Activated CD4-positive, alpha-beta T cell treated with anti-CD3 and anti-CD28 coated beads, Interleukin-2, amount 50 U/mL, for 4 hours (primary cell): Measurements from ENCODE around the gene APMAP.
"Not testable (repeated sequence)": the region's sequence is repeated elsewhere in the genome, so short reads cannot be mapped to it uniquely, and the experiment has no call there.

Source experiments
- DNase-seq, 2 experiments: peaks; one replicate each; pipeline ENCODE4 v3.0.0-alpha.2; 2020

The APMAP gene

DNA sequence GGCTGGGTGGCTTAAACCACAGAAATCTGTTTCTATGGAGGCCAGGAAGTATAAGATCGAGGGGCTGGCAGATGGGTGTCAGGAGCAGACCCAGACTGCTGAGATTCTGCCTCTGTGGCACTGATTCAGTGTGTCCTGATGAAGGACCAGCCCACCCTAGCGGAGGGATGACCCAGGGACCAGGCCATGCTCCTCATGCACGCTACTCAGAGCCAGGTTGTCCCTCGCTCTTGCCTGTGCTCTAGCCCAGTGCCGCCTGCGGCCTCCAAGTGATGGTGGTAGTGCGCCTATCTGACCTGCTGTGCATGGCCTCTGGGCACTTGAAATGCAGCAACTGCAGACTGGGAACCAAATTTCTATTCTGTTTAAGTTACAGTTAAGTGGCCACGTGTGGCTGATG, 13.1 kb upstream of the APMAP start:
- no peak for DNase-seq

DNA sequence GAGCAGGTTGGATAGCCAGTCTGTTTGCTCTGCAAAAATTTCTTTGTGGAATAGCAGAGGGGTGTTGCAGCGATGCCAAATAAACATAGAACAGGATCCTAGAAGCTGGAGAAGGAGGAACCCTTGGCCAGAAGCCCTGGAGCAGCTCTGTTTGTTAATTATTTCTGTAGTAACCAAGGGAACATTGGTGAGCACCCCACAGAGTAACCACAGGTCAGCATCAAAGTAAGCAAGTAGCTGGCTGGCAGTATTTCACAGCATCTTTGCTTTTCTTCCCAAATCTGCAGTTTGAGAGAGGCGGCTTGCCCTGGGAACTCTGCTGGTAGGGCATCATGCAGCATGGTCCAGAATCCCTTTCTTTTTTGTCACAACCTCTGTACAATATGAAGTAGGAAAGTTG, 12.7 kb upstream of the APMAP start:
- no peak for DNase-seq

DNA sequence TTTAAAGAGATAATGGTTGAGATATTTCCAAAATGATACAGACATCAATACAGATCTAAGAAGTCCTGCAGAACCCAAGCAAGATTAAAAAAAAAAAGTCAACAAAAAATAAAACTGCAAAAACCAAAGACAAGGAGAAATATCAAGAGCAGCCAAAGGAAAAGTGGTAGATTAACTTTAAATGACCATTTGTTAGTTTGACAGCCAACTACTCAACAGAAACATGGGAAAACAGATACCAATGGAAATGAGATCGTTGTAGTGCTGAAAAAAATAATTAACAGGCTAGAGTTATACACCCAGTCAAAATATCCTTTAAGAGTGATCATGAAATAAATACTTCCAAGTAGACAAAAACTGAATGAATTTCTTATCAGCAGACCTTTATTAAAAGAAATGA, 10.5 kb upstream of the APMAP start:
- no peak for DNase-seq

DNA sequence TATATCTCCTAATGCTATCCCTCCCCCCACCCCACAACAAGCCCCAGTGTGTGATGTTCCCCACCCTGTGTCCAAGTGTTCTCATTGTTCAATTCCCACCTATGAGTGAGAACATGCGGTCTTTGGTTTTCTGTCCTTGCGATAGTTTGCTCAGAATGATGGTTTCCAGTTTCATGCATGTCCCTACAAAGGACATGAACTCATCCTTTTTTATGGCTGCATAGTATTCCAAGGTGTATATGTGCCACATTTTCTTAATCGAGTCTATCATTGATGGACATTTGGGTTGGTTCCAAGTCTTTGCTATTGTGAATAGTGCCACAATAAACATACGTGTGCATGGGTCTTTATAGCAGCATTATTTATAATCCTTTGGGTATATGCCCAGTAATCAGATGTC, 8.8 kb upstream of the APMAP start:
- DNase-seq: not testable (repeated sequence)

DNA sequence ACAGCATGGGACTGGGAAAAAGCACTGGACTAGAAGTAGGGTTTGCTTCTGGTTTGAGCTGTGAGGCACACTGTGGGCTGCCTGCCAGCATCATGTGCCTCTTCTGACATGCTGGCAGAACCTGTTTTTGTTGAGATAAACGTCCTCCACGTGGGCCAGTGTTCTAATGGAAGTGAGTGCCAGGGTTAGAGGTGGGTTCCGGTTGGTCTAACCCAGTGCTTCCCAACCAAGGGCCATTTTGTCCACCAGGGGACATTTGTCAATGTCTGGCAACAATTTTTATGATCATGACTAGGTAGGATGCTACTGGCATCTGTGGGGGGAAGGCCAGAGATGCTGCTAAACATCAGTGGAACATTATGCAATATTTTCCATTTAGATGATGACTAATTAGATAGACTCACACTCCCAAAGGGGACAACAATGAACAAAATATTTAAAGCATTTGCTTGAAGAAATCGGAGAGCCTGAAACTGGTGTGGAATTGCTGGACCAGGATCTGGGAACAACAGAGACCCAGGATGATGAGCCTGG, 7.8 kb upstream of the APMAP start:
- DNase-seq: no peak

DNA sequence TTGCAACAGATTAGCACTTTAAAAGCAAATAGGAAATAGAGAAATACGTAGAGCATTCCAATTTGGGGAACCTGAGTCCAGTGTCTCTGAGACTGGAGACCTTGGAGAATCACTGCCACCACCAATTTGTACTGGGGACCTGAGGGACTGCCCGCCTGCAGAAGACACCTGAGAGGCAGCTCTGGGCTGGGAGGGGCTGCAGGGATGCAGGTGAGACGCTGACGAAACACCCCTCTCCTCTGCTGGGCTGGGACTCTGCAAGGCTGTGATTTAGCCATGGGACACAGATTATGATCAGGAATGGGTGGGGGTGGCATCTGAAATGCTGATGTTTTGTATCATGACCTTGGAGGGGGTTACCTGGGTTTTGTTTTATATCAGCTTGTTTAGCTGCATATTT, 7.0 kb upstream of the APMAP start:
- no peak for DNase-seq

GRCh38 chr20:24998631-24999445, 6.3 kb upstream of the APMAP start:
- DNase-seq: no peak

- no peak for DNase-seq
Measured at GRCh38 chr20:24998121-24998520, 5.6 kb upstream of the APMAP start.

DNA sequence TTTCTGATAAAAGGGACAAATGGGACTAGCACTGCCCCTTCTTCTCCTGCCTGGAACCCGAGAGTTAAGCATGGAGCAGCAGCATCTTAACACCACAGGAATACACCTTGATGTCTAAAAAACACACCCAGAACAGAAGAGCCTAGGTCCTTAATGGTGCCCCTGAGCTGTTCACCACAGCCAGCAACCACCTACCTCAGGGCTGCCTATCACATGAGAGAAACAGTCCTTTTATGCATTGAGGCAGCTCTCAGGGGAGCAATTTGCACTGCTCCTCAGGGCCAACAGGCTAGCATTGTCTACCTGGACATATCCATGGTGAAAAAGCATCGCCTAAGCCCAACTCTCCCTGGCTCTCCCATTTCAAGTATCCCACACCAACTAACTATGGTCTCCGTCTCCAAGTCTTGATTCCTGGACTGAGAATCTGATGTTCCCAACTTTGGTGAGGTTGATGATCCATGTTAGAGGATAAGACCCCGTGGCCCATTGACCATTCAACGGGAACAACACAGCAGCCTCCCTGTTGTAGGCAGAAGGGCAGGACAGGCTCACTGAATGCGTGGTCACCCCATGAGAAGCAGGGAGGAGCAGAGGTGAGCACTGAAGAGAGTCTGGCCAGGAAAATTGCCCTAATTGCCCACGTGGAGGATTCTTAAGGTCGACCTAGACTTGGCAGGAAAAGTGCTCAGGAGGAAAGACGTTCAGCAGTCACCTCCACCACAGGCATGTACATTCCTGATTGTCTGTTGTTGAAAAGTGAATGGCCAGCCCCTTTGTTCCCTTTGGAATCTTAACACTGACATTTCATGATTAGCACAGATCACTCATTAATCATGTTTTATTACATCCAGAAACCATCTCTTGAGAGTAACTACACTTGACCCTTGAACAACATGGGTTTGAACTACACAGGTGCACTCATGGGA, 4.2 kb upstream of the APMAP start:
- DNase-seq: no peak

DNA sequence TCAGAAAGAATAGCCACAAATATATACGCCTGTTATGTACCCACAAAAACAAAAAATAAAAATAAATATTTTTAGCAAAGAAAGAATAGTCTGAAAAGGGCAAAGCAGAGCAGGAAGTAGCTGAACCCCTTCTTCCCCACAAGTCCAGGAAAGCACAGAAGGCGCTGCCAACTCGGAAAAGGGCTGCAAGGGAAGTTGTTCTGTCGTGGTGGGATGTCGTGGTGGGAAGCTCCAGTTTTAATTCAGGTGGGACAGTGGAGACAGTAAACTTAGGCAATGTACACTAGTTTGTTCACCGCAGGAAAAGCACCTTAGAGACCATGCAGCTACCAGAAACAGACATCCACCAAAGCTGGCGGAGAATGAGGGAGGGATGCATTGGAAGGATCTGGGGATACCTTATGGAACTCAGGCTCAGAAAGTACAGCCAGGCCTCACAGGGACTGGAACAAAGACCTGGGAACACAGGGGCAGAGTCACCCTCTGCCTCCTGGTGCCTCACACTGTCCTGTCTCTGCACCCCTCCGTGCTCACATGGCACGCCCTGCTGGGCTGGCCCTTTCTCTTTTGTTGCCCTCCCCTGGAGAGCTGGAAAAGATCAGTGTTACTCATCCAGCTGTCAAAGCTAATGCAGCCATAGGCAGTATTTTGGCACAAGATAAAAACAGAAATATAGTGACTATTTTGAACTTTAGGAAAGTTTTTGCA, 3.3 kb upstream of the APMAP start:
- no peak for DNase-seq

DNA sequence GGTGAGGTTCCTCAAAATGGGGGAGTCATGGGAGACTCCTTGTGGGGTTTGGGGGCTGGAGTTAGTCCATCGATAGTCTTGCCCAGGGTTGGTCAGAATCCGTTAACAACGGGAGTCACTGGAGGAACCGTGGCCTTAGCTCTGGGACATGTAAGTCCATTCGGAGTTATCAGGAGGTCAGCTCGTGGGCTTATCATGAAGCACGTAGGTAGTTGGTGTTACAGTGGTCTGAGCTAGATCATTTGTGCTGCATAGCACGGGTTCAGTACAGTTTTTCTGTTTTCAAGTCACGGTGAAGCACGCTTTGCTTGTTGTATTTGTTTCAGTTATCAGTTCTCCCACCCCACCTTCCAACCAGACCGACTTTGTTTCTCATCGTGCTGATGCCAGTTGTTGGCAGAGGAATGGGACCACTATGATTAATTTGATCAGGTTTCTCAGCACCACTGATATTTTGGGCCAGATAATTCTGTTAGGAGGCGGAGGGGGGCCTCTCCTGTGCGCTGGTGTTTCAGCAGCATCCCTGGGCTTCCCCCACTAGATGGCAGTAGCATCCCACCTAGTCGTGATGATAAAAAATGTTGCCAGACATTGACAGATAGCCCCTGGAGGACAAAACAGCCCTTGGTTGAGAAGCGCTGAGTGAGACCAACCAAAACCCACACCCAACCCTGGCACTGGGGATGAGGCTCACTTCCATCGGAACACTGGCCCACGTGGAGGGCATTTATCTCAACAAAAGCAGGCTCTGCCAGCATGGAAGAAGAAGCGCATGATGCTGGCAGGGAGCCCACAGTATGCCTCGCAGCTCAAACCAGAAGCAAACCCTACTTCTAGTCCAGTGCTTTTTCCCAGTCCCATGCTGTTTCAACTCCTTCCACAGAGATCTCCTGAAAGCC, 2.2 kb upstream of the APMAP start:
- peak; percentile 80 to 83 for DNase-seq

DNA sequence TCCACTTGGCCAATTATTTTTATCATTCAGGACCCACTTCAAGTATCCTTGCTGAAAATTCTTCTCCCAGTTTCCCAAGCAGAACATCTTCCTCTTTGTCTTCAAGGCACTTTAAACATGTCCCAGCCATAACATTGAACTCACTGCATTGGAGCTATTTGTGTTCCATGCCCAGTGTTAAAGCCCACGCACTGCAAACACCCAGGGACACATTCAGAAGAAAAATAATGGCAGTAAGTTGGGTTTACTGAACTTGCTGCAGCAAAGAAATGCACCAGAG, 1.6 kb upstream of the APMAP start:
- no peak for DNase-seq

- no peak for DNase-seq
Measured at GRCh38 chr20:24993337-24994185, 1.0 kb upstream of the APMAP start.

DNA sequence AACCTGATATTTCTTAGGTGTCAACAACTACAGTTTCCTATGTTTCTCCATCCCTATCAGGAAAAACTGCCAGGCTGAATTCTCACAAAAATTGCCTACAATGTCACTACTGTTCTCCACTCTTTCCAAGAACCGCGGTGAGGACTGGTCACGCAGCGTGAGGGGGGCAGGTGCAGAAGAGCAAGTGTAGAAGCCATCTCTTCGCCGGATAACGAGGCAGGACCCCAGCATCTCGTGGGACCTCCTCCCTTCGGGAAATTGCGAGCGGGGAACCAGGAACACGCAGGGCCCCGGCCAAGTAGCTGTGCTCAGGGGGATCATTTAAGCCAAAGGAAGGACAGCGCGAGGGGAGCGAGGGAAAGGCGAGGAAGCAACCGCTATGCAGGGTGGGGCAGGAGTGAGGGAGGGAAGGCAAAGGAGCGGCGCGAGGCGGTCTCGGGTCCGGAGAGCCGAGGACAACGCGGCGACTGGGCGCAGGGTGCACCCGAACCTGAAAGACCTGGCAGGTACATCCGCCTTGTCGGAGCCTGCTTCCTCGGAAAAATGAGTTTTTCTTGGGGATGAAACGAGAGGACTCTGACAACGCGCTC, 559 bp downstream of the APMAP start:
- DNase-seq: no peak

DNA sequence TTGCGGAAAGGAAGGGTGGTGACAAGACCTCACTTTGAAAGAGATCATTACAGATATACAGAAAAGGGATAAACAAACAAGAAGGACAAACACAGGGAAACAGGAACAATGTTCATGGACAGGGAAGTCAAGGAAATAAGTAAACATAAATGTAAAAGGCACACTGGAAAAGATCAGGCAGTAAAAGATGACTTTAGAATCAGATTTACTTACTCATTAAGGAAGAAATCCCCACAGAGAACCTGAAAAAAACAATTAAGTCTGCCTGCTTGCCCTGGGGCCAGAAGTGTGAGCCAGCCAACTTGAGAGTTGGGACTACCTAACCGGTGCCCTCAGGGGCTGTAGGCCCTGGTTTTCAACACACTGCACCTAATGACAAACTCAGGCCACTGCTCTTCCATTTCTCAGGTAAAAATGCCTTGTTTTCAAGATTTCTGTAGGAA, 1.7 kb downstream of the APMAP start:
- DNase-seq: no peak

- no peak for DNase-seq
Measured at GRCh38 chr20:24989162-24989561, 3.4 kb downstream of the APMAP start.

- no peak for DNase-seq
Measured at GRCh38 chr20:24987873-24988835, 4.4 kb downstream of the APMAP start.

DNA sequence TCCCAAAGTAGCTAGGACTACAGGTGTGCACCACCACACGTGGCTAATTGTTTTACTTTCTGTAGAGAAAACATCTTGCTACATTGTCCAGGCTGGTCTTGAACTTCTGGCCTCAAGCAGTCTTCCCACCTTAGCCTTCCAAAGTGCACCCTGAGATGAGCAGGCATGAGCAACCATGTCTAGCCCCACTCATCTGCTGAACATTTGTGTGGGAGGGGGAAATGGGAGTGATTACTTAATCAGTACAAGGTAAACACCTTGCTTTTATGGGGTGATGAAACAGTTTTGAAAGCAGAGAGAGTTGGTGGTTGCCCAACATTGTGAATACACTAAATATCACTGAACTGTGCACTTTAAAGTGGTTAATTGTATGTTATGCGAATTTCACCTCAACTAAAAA, 5.3 kb downstream of the APMAP start:
- no peak for DNase-seq

GRCh38 chr20:24986436-24987015, 6.0 kb downstream of the APMAP start:
- DNase-seq: no peak
